MG63 (cell line): ENCODE results near the gene PRG2. TPM values are rescaled to one million over a fixed set of nuclear protein-coding genes. Genes with fewer than 3 reads are reported as not detected.

ENCODE experiments used
- DNase-seq: peaks from one replicate; pipeline ENCODE4 v3.0.0-alpha.2; 2020
- H3K27me3 ChIP-seq: fragments of 250-450 bp; sonication (Bioruptor Pico); 2 replicates; pipeline ENCODE4 v1.5.1; 2020; ENCODE audit warnings: mild to moderate bottlenecking, moderate library complexity
- H3K36me3 ChIP-seq: fragments of 250-450 bp; sonication (Bioruptor Pico); 2 replicates; pipeline ENCODE4 v1.5.1; 2020; ENCODE audit warnings: mild to moderate bottlenecking, moderate library complexity
- H3K4me3 ChIP-seq: fragments of 250-450 bp; sonication (Bioruptor Pico); 2 replicates; pipeline ENCODE4 v1.5.1; 2020; ENCODE audit warnings: mild to moderate bottlenecking, moderate library complexity
- H3K9me3 ChIP-seq: fragments of 250-450 bp; sonication (Bioruptor Pico); 2 replicates; pipeline ENCODE4 v1.5.1; 2020; ENCODE audit warnings: mild to moderate bottlenecking, moderate library complexity
- total RNA-seq: library from RNA; depleted of rRNA; stranded (reverse); fragments of >200 nt; shearing (Covaris generic); gene quantifications from 2 replicates; pipeline ENCODE4 v1.2.3, GENCODE V29; 2014; ENCODE audit warnings: low replicate concordance; rRNA removed

The PRG2 gene, protein sequence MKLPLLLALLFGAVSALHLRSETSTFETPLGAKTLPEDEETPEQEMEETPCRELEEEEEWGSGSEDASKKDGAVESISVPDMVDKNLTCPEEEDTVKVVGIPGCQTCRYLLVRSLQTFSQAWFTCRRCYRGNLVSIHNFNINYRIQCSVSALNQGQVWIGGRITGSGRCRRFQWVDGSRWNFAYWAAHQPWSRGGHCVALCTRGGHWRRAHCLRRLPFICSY
- 1.0 TPM in 1 of 2 replicates, not detected in the other for total RNA-seq

DNA sequence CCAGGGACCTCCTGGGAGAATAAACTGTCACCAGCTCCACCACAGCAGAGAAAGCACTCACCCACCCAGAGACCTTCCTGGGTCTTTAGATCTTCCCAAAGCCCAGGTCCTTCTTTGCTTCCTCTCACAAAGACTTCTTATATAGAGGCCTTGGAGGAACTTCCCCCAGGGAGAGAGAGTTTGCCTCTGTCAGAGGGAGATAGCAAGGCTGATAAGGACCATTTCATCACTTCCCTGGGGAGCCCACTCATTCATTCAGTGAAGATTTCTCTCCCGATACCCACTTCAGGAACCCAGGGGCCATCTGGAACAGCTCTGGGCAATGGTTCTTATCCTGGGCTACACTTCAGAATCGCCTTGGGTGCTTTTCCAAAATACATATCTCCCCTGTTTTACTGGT, at the start of gene PRG2:
PRG2 (minus strand) TSS at position 116 of the 400 bp plus-strand sequence. CDS start 706 bp downstream, outside the sequence.
- no peak for DNase-seq
- Histone ChIP-seq H3K27me3 (no peaks in the 10 kb centered on the region), H3K36me3 (no peaks in the 10 kb centered on the region), H3K4me3 (no peak within 1 kb of the TSS), H3K9me3 (no peaks in the 10 kb centered on the region)

DNA sequence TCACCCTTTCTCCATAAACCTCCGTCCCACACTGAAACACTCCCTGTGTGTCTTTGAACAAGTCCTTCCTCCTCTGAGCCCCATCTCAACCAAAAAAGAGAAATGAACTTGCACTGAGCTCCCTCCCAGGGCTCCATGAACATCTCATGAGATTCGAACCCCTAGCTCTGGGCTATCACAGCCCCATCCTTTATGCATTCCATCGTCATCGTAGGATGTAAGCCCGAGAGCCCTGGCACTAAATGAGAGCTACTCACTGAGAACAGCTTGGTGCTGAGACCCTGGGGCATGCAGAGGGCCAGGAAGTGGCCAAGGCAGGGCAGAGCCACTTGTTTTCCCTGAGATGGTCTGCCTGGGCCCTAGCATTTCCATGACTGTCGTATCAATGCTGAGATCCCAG, 49.3 kb upstream of the PRG2 start:
- Histone ChIP-seq H3K4me3 (no peak overlapping the region), H3K36me3 (no peaks in the 10 kb centered on the region), H3K9me3 (no peaks in the 10 kb centered on the region), H3K27me3 (no peaks in the 10 kb centered on the region)
- no peak for DNase-seq

DNA sequence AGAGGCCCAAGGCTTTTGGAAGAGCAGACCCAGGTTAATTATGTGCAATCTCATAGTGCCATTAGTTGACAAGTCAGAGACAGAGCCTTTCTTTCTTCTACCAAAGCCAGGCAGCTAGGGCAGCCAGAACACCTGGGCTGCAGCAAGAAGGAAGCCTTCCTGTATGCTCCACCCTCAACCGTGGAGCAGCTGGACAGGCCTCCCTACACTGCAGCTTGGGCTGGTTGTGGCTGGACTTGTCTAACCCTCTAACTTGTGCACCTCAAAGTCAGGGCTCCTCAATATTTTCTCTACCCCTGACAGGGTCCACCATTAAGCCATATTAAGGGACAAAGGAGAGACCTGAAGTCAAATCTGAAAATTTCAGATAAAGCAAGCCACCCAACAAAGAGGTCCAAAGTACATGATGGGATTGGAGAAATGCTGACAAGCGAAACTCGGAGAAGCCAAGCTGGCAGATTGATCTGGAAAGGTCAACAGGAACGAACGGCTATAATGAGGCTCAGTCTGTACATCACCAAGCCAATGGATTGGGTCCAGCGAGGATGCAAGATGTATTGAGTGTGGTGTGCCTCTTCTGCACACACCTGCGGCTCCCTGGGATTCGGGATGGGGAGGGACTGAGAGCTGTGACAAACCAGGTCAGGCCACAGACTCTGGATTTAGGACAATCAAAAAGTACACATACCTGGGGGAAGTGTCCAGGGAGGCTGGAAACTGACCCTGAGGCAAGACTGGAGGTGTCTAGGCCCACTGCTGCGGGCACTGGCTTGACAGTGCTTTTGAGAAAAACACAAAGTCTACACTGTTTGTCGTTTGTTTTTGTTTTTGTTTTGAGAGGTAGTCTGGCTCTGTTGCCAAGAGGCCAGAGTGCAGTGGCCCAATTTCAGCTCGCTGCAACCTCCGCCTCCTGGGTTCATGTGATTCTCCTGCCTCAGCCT, 48.2 kb upstream of the PRG2 start:
- Histone ChIP-seq H3K9me3 (no peaks in the 10 kb centered on the region), H3K36me3 (no peaks in the 10 kb centered on the region), H3K4me3 (no peak overlapping the region), H3K27me3 (no peaks in the 10 kb centered on the region)
- no peak for DNase-seq

DNA sequence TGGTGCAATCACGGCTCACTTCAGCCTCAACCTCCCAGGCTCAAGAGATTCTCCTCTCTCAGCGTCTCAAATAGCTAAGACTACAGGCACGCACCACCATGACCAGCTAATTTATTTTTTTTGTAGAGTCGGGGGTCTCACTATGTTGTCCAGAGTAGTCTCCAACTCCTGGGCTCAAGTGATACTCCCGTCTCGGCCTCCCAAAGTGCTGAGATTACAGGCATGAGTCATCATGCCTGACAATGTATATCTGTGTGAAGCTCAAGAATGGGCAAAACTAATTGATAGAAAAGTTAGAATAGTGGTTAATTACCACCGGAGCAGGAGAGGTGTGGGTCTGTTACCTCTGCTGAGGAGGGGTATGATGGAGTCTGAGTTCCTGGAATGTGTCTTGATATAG, 45.6 kb upstream of the PRG2 start:
- Histone ChIP-seq H3K27me3 (no peaks in the 10 kb centered on the region), H3K4me3 (no peak overlapping the region), H3K36me3 (no peaks in the 10 kb centered on the region), H3K9me3 (no peaks in the 10 kb centered on the region)
- no peak for DNase-seq

DNA sequence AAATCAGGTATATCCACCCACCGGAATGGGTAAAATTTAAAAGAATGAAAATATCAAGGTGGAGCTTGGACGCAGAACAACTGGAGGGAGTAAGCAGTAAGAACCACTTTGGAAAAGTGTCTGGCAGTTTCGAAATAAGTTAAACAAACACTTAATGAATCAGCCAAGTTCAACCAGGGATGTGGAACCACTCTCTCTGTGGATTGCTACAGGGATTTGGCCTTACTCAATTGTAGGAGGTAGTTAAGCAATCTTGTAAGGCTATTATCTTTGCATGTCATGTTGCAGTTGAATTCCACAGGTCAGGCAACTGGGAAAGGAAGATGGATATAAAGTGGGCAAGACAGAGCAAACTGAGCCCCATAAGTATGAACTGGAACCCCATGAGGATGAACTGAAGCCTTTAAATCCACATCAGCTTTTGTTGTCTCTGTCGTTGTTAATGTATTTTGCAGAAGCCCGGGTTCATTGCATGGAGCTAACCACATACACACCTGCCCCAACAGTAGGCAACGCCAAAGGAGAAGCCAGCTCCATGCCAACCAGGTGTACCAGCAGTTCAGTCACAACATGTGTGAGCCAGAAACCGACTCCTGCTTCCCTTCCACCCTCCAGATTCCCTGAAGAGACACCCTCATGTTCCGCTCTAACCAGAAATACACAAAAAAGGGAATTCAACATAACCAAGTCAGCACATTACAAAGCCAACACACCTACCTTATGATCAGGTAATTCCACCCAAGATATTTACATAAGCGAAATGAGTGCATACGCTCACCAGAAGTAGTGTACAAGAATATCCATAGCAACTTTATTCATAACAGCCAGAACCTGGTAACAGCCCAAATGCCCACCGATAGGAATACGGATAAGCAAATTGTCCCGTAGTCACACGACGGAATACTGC, 44.4 kb upstream of the PRG2 start:
- no peak overlapping the region for H3K4me3 ChIP-seq
- no peaks in the 10 kb centered on the region for H3K36me3 ChIP-seq
- DNase-seq = peak; percentile 36
- no peaks in the 10 kb centered on the region for H3K9me3 ChIP-seq
- no peaks in the 10 kb centered on the region for H3K27me3 ChIP-seq

DNA sequence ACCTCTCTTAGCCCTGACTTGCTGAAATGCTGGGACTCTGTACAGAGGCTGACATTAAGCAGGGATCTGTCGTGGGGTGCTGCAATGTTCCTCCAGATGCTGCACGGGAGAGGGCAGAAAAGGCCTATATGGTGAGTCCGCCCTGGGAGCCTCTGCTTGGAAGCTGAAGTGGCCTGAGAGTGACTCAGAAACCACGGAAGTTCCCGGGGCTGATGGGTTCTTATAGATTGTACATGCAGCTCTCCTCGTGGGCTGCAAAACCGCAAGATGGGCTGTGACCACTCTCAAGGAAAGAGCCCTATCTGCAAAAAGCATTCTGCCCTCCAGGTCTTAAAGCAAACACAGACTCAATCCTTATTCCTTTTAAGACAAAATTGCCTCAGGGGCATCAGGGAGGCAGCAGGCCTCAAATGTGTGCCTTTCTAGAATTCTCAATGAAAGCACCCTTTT, 42.3 kb upstream of the PRG2 start:
- Histone ChIP-seq H3K9me3 (no peaks in the 10 kb centered on the region), H3K27me3 (no peaks in the 10 kb centered on the region), H3K36me3 (no peaks in the 10 kb centered on the region), H3K4me3 (no peak overlapping the region)
- DNase-seq = peak; percentile 38

DNA sequence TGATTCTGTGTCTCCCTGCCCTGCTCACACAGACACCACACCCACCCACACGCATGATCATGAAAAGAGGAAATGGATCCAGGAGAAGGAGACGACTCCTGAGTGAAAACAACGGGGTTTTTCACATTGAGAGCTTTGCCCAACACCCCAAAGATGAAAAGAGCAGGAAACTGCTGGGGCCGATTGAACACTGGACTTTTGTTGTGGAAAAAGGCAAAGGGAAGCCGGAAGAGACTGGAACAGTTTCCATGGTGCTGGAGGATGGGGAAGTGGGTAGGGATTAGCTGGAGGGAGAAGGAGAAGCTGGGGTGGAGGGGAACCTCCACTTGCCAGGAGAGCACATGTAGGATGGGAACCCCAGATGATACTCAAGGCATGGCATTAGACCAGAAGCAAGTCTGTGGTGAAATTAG, 41.7 kb upstream of the PRG2 start:
- no peak for DNase-seq
- H3K27me3 ChIP-seq = no peaks in the 10 kb centered on the region
- H3K36me3 ChIP-seq = no peaks in the 10 kb centered on the region
- H3K4me3 ChIP-seq = no peak overlapping the region
- H3K9me3 ChIP-seq = no peaks in the 10 kb centered on the region

DNA sequence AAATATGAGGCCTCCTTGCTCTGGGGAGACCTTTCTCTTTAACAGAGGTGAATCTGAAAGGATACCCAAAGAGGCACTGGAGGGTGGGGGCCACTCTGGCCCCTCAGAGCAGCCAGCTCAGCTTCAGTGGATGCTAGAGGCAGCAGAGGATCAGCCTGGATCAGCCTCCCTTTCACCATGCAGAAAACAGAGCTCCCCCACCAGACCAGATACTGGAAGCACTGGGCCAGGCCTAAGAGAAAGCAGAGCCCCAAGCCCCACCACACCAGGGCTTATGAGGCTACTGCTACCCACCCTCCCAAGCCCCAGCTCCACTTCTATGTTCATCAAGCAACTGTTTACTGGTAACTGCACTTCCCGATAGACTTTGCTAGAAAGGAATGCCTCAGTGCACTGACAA, 40.5 kb upstream of the PRG2 start:
- Histone ChIP-seq H3K9me3 (no peaks in the 10 kb centered on the region), H3K4me3 (no peak overlapping the region), H3K36me3 (peaks cover 6% of the 10 kb centered on the region), H3K27me3 (no peaks in the 10 kb centered on the region)
- DNase-seq = no peak

DNA sequence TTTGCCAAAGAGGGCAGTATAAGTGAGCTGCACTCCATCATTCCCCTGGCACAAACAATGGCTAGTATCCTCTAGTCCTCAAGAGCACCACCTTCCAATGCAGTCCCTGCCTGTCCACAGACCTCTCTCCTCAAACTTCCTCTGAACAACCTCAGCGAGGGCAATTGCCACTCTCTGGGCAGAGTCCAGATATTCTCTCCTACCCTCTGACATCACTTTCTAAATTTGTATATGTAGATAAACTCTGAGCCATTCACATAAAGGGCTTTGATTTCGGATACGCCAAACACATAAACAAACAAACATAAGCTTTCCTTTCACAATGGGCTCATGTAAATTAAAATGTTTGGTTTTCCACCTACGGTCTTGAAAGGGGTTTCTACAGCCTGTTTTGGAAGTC, 39.5 kb upstream of the PRG2 start:
- no peak overlapping the region for H3K4me3 ChIP-seq
- H3K27me3 ChIP-seq = no peaks in the 10 kb centered on the region
- DNase-seq = no peak
- H3K36me3 ChIP-seq = peaks cover 16% of the 10 kb centered on the region
- H3K9me3 ChIP-seq = no peaks in the 10 kb centered on the region

DNA sequence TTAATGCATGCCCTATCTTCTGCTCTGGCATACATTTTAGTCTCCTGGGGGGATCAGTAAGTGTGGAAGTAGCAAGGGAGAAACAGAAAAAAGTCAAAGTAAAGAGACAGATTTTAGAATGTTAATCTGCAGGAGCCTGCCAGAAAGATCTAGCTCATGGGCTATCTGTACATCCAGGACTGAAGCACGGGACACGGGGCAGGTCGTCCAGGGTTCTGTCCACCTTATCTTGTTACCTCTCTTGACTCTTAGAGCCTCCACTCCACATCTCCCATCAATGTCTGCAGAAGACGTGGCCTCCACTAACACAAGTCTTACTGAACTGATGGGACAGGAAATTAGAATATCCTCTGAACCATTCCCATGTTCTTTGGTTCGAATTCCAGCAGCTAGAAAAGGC, 38.2 kb upstream of the PRG2 start:
- no peak overlapping the region for H3K4me3 ChIP-seq
- no peaks in the 10 kb centered on the region for H3K9me3 ChIP-seq
- peaks cover 29% of the 10 kb centered on the region for H3K36me3 ChIP-seq
- H3K27me3 ChIP-seq = no peaks in the 10 kb centered on the region
- DNase-seq = no peak

DNA sequence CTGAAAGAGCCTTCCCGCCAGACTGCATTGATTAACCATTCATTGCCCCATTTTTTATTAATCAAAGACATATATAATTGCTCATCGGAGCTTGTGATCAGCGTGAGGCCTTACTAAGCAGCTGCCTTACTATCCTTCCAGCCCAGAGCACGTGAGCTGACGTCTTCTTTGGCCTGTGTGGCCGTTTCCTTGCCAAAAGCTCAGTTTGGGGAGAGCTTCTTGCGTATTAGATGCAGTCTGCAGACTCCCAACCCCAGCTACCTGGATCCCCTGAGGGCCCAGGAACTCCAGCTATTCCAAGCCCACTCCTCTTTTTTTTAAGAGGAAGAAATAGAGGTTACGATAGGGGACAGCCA, 37.3 kb upstream of the PRG2 start:
- peaks cover 38% of the 10 kb centered on the region for H3K36me3 ChIP-seq
- peak overlapping the region; percentile 62 for H3K4me3 ChIP-seq
- no peaks in the 10 kb centered on the region for H3K9me3 ChIP-seq
- peak; percentile 86 for DNase-seq
- no peaks in the 10 kb centered on the region for H3K27me3 ChIP-seq

DNA sequence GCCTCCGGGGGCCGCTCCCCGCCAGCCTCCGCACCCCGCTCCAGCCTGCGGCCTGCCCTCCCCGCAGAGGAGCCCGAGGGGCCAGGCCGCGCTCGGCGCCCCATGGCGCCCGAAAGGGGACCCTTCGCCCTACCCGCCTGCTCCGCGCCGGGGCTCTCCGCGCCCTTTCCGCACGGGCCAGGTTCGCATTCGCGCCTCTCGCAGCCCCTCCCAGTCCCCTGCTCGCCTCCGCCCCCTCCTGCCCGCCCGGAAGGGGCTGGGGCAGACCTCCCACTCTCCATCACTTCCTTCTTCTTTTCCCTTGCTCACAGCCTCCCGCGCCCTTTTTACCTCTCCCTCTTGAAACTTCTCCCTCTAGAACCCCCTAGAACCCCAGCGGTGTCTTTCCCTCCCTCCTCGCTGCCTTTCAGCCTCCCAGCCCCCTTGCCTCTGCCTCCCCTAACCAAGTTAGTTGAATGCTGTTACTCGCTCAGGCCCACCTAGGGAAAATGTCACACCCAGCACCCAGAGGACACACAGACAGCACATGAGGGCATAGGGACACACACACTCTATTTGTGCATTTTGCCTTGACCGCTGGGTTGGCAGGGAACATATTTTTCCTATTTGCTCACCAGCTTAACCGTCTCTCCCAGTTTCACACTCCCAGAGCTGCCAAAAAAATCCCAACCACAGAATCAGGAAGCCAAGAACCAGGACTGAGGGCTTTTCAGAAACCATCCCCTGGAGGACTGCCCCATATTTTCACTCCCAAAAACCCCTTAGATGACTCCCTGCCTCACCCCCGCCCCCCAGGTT, 36.7 kb upstream of the PRG2 start, which contains the start of gene SLC43A3:
SLC43A3 (minus strand) TSS at position 193 of the 798 bp plus-strand sequence. CDS start 949 bp downstream, outside the sequence.
- Histone ChIP-seq H3K27me3 (no peaks in the 10 kb centered on the region), H3K9me3 (no peaks in the 10 kb centered on the region), H3K4me3 (peak within 1 kb of the TSS; percentile 62), H3K36me3 (peaks cover 44% of the 10 kb centered on the region)
- peak; percentile 88 for DNase-seq

DNA sequence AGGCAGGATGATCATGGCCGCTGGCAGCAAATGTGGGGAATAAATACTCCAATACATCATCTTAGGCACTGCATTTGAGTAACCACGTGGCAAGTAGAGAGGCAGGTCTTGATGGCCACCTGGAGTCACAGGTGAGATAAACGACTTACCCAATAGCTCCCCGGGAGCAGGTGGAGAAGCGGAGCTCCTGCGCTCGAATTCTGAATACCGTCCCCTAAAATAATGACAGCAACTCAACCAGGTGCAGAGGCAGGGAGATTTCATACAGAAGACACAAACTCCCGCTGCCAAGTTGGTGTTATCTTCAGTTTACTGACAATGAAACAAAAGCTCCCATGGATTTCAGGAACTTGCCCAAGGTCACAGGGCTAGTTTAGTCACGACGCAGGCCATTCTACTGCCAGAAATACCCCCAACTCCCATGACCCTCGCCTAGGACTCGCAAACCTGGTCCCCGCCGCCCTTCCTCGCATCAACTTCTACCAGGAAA, 36.0 kb upstream of the PRG2 start:
- DNase-seq = no peak
- no peaks in the 10 kb centered on the region for H3K9me3 ChIP-seq

DNA sequence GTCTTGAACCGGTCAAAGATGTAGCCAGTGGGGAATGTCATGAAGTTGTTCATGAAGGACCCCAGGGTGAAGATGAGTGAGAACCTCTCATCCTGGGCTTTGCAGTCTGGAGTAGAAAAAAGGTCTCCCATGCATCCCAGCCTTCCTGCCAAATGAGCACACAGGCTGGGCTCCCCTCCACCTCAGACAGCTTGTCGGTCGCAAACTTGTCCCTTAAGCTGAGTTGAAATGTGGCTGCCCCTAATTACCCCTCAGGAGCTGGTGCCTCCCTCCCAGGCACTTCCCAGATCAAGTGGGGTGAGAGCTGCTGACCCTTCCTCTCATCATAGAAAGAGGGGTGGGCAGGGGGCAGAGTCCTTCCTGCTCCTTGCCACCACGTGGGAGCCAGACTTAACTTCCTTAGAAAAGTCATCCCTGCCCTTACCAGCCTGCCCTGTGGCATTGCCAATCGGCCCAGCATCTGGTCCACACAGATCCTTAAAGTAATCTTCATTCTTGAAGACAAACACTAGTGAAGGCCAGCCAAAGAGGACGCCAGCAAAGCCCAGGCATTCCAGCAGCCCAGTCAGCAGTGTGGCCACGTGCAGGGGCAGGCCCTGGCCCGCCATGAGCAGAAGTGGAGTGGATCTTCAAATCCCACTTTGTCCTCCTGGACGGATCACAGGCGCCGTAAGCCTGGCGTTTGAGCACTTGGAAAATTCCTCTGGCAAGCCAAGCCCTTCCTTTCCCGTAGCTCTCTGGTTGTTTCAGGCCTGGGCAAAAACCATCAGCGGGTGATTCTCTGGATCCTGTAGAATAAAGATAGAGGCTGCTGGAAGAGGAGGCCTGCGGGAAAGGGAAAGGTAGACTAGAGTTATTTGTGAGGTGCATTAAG, 35.4 kb upstream of the PRG2 start:
- peaks cover 56% of the 10 kb centered on the region for H3K36me3 ChIP-seq
- H3K27me3 ChIP-seq = no peaks in the 10 kb centered on the region
- peak overlapping the region; percentile 62 for H3K4me3 ChIP-seq
- DNase-seq = peak; percentile 71
- no peaks in the 10 kb centered on the region for H3K9me3 ChIP-seq

More for the DNA sequence above, 36.0 kb upstream of the PRG2 start:
- Histone ChIP-seq H3K36me3 (peaks cover 49% of the 10 kb centered on the region), H3K27me3 (no peaks in the 10 kb centered on the region), H3K4me3 (peak overlapping the region; percentile 62)
